H54 (cell line): Measurements from ENCODE around the gene PIK3R1.

Experiments
- DNase-seq: peaks from one replicate; pipeline ENCODE4 v3.0.0; 2011; ENCODE audit warnings: low spot score, mixed read lengths; ENCODE audit not compliant: insufficient read length
- FAIRE-seq: peaks from 3 replicates; lab custom pipeline; 2011; peaks lifted over from hg19 to GRCh38; lab: Jason Lieb, UNC
- POLR2A ChIP-seq: IDR thresholded peaks from 2 replicates; pipeline ENCODE4 v1.6.1; 2011; ENCODE audit warnings: low read depth, mild to moderate bottlenecking, low read length

The PIK3R1 gene

GRCh38 chr5:68245319-68245718 is 29.8 kb downstream of the PIK3R1 start:
- FAIRE-seq, result peak; percentile 85

GRCh38 chr5:68246802-68247201 is 31.2 kb downstream of the PIK3R1 start:
- no peak for TF ChIP-seq POLR2A
- no peak for DNase-seq
- no peak for FAIRE-seq

More at GRCh38 chr5:68245319-68245718, 29.8 kb downstream of the PIK3R1 start:
- no peak for TF ChIP-seq POLR2A
- DNase-seq, result no peak

DNA sequence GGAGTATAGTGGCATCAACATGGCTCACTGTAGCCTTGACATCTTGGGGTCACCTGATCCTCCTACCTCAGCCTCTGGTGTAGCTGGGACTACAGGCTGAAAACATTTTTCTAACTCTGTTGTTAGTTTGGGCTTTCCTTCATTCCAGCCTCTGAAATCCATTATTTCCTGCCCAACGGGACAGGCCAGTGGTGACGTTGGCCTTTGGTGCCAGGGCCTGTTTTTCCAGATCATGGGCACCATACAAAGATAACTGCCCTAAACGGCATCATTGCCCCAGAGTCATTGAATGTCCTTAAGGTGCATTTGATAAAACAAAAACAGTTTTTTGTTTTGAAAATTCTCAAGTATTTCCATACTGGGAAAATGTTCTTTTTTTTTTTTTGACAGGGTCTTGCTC is 32.1 kb downstream of the PIK3R1 start:
- DNase-seq (no peak), FAIRE-seq (no peak)
- TF ChIP-seq POLR2A, result no peak

DNA sequence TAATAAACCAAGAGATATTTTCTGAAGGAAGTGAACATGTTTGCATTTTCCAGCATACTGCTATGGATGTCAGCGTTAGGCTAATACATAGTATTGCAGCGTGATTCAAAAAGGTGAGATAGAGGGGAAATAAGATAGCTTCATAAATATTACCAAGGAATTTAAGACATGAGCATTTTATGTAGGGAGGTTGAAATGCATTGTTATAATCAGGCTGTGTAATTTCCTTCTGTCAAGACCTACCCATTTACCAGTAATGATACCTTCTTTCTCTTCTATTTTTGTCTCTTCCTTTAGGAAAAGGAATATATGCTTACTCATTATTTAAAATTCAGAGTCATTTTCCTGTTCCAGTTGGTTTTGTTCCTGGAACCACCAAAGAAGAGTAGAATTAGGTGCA is 33.3 kb downstream of the PIK3R1 start:
- FAIRE-seq (no peak), DNase-seq (no peak)
- no peak for TF ChIP-seq POLR2A

DNA sequence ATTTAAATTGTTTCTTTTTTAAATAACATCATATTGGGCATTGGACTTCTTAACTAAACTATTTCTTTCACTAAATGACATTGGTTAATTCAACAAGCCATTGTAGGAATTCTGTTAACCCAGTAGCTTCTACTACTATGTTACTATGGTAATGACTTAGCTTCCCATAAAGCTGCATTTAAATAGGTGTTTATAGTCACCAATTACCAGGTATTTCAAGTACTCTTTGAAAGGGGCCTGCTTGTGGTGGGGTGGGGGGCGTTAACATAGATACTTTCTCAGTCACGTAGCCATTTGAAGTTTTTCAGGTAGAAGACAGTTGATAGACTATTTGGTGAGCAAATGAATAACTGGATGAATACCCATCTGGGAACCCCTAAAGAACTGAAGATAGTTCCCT is 34.0 kb downstream of the PIK3R1 start:
- TF ChIP-seq POLR2A, result no peak
- FAIRE-seq (no peak), DNase-seq (no peak)

- TF ChIP-seq POLR2A, result no peak
- DNase-seq, result no peak
- no peak for FAIRE-seq
These were observed 35.2 kb downstream of the PIK3R1 start for GRCh38 chr5:68250661-68251298.

DNA sequence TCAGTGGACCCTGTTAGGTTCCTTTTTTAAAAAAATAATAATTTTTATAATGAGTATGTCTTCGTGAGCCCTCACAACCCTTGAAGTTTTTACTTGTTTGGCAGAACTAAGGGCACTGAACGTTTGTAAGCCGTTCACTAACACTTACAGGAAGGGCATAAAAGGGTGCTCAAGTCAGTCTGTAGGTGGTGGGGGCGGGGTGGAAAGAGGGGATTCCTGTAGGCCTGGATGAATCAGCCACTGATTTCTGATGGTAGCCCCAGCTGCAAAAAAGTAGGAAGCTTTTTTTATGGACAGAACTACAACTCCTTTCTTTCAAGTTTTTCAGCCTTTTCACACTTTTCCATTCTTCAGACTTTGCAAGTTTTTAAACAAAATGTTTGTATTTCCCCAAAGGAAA is 35.8 kb downstream of the PIK3R1 start:
- DNase-seq, result no peak
- no peak for TF ChIP-seq POLR2A
- FAIRE-seq, result no peak

DNA sequence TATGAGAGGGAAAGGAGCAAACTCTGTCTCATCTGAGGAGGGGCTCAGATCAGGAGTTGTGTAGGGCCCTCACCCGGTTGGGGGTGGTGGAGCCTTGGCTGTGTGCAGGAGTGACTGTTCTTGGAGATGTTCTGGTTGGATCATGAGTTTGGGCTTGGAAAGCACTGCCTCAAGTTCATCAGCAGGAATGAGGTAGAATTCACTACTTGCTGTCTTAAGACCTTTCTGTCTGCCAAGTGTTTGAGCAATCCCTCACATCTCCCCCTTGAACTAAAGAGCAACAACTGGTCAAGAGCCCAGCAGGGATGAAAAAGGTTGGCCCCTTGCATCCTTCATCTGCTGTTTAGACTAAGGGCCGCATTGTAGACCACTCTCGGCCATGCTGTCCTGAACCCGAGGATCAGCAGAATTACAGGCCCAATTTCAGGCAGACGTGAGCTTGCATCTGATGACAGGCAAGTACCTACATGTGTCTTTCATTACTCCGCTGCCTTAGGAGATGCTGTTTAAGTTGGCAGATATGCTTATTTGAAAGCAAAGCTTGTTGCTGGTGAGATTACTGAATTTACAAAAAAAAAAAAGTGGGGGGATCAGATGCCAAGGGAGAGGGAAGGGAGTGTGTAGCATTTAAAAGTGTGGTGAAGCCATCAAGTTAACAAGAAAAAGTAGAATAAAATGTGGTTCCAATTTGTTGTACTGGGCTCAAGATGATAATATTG is 36.4 kb downstream of the PIK3R1 start:
- FAIRE-seq (no peak), DNase-seq (no peak)
- no peak for TF ChIP-seq POLR2A

DNA sequence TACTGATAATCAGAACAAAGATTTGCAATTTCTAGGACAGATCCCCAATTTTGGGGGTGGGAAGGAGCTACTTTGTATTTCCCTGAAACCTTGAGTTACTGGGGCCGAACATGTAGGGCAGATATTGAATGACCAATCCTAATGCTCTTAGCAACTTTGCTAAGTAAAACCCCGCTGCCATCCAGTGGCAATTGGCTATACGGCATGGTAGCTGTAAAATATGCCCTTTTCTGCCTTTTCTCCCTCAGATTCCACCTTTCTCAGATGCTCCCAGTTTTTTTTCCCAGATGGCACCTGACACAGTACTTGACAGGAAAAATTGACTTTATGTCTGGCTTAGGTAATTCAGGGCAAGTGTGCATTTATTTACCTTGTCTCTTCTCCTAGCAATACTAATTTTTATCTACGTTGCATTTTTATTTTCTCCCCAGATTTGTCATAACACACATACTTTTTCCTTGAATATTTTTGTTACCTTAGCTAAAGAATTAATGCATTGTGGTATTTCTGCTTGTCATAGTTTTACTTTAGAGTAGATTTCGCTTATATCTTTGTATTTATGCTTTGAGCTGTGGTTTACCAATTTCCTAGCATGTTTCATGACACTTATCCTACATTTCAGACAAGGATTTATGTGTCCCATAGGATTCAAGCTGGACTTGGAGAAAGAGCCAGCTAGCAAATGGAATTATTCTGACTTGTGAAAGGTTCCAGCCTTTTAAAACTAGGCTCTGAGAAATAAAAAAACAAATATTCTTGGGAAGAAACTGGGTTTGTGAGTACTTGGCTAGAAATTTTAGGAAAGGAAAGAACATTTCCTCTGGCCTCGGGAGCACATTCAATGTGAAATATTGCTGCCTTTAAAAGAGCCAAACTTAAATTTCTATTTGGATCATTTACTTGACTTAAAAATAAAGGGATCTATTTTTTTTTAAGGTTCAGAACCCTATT is 37.4 kb downstream of the PIK3R1 start:
- FAIRE-seq, result peak; percentile 79
- TF ChIP-seq POLR2A, result no peak

GRCh38 chr5:68253624-68254585 is 38.3 kb downstream of the PIK3R1 start:
- no peak for DNase-seq
- no peak for FAIRE-seq
- TF ChIP-seq POLR2A, result no peak

More for the DNA sequence above, 37.4 kb downstream of the PIK3R1 start:
- DNase-seq, result peak; percentile 11

GRCh38 chr5:68254810-68255209 is 39.3 kb downstream of the PIK3R1 start:
- no peak for FAIRE-seq

GRCh38 chr5:68255305-68256120 is 40.0 kb downstream of the PIK3R1 start:
- DNase-seq, result no peak
- TF ChIP-seq POLR2A, result no peak
- FAIRE-seq, result no peak

More at GRCh38 chr5:68254810-68255209, 39.3 kb downstream of the PIK3R1 start:
- no peak for TF ChIP-seq POLR2A
- DNase-seq, result no peak
